Measurements from ENCODE around the gene FAR2. TPM values are rescaled to one million over a fixed set of nuclear protein-coding genes. Genes with fewer than 3 reads are reported as not detected.
"Not testable (repeated sequence)": the region's sequence is repeated elsewhere in the genome, so short reads cannot be mapped to it uniquely, and the experiment has no call there.

The FAR2 gene
- total RNA-seq, 1 donor from 2014 or later = 3.8 TPM

DNA sequence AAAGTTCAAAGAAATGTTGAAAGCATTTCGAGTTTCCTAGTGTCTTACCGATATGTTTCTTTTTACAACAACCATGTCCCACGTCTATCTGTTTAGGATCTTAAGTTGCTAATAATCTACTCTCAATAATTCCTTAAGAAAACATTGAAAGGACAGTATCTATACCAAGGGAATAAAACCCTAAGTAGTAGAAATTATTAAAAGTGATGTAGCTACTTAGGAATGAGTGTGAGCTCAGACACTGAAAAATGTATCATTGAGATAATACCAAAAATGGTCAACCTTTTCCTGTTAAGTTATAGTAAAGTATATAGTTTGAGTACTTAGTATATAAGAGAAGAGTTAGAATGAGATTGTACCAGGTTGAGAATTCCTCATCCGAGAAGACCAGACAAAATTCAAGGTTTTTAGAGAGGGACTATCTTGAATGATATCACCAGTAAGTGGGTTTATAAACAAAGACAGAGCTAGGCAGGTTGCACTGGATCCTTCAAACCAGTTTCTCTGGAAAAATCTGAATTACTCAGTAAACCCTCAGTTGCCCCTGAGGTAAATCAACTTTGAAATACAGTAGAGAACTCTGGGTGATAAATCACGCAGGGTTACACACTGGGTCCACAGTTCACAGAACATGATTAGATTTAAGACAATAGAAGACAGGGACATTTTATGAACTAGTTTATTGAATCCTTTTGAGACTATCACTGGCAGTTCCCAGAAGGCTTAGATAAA is 135.1 kb downstream of the FAR2 start:
- DNase-seq (ENCODE audit: low spot score) = no peak
- H3K9me3 Mint-ChIP-seq = no peaks in the 10 kb centered on the region
- no peaks in the 10 kb centered on the region for H3K36me3 Mint-ChIP-seq (ENCODE audit: low read depth)
- intact Hi-C loops (cut with micrococcal nuclease) = no loop called here
- H3K27me3 Mint-ChIP-seq (ENCODE audit: low read depth) = peaks cover 2% of the 10 kb centered on the region
- H3K4me1 Mint-ChIP-seq (ENCODE audit: low read depth) = no peaks in the 10 kb centered on the region
- H3K27ac Mint-ChIP-seq = no peak overlapping the region
- no peak overlapping the region for H3K4me3 Mint-ChIP-seq (ENCODE audit: low read depth)

DNA sequence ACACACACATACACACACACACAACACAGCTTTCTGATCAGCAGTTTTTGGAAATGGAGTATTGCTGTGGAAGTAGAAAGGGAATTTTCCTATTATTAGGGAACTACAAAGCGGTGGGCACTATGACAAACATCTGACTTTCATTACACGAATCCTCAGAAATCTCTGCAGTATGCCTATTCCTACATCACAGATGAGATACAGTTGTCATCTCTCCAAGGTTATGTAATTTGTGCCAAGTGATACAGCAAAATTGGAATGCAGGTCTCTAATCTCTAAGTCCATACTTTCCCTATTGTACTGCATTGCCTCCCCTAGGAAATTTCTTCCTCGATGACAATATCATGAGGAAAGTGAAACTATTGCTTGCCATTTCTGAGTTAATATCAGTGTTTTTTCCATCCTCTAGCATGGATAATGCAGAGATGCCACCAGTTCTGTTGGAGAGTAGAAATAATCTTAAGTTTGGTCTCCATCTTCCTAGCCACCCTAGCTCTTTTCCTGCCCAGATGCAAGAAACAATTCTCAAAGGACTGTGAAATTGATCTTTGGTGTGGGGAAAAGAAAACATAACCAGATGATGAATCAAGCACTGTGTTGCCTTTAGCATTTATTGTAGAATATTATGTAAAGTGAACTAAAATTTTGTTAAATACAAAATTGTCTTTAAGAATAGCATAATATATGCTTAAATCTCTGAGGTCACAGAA is 137.2 kb downstream of the FAR2 start:
- H3K4me3 Mint-ChIP-seq (ENCODE audit: low read depth) = no peak overlapping the region
- peaks cover 2% of the 10 kb centered on the region for H3K27me3 Mint-ChIP-seq (ENCODE audit: low read depth)
- intact Hi-C loops (cut with micrococcal nuclease) = no loop called here
- H3K27ac Mint-ChIP-seq = no peak overlapping the region
- no peaks in the 10 kb centered on the region for H3K36me3 Mint-ChIP-seq (ENCODE audit: low read depth)
- H3K4me1 Mint-ChIP-seq (ENCODE audit: low read depth) = no peaks in the 10 kb centered on the region
- no peak for DNase-seq (ENCODE audit: low spot score)
- no peaks in the 10 kb centered on the region for H3K9me3 Mint-ChIP-seq

- Mint-ChIP-seq H3K4me1 (ENCODE audit: low read depth) (no peaks in the 10 kb centered on the region), H3K4me3 (ENCODE audit: low read depth) (no peak overlapping the region), H3K36me3 (ENCODE audit: low read depth) (no peaks in the 10 kb centered on the region), H3K9me3 (no peaks in the 10 kb centered on the region), H3K27ac (no peak overlapping the region), H3K27me3 (ENCODE audit: low read depth) (no peaks in the 10 kb centered on the region)
- DNase-seq (ENCODE audit: low spot score) = no peak
- intact Hi-C loops (cut with micrococcal nuclease) = no loop called here
These were observed 138.5 kb downstream of the FAR2 start for GRCh38 chr12:29287622-29288021.

GRCh38 chr12:29288031-29288430 is 139.0 kb downstream of the FAR2 start:
- intact Hi-C loops (cut with micrococcal nuclease) = no loop called here
- Mint-ChIP-seq H3K4me1 (ENCODE audit: low read depth) (no peaks in the 10 kb centered on the region), H3K36me3 (ENCODE audit: low read depth) (no peaks in the 10 kb centered on the region)

DNA sequence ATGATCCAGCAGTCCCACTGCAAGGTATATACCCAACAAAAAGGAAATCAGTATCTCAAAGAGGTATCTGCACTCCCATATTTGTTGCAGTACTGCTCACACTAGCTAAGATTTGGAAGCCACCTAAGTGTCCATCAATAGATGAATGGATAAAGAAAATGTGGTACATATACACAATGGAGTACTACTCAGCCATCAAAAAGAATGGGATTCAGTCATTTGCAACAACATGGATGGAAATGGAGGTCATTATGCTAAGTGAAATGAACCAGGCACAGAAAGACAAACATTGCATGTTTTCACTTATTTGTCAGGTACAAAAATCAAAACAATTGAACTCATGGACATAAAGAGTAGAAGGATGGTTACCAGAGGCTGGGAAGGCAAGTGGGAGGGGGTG is 141.4 kb downstream of the FAR2 start:
- not testable (repeated sequence) for DNase-seq (ENCODE audit: low spot score); H3K4me1 Mint-ChIP-seq (ENCODE audit: low read depth); H3K9me3 Mint-ChIP-seq

More at GRCh38 chr12:29288031-29288430, 139.0 kb downstream of the FAR2 start:
- no peaks in the 10 kb centered on the region for H3K27me3 Mint-ChIP-seq (ENCODE audit: low read depth)
- no peak for DNase-seq (ENCODE audit: low spot score)
- H3K4me3 Mint-ChIP-seq (ENCODE audit: low read depth) = no peak overlapping the region
- H3K27ac Mint-ChIP-seq = no peak overlapping the region
- no peaks in the 10 kb centered on the region for H3K9me3 Mint-ChIP-seq

GRCh38 chr12:29291226-29291625 is 142.1 kb downstream of the FAR2 start:
- no peak for DNase-seq (ENCODE audit: low spot score)
- Mint-ChIP-seq H3K27me3 (ENCODE audit: low read depth) (no peaks in the 10 kb centered on the region), H3K4me1 (ENCODE audit: low read depth) (no peaks in the 10 kb centered on the region), H3K9me3 (no peaks in the 10 kb centered on the region), H3K4me3 (ENCODE audit: low read depth) (no peak overlapping the region), H3K27ac (no peak overlapping the region), H3K36me3 (ENCODE audit: low read depth) (no peaks in the 10 kb centered on the region)
- intact Hi-C loops (cut with micrococcal nuclease) = no loop called here

More for the DNA sequence above, 141.4 kb downstream of the FAR2 start:
- H3K27ac Mint-ChIP-seq; H3K27me3 Mint-ChIP-seq (ENCODE audit: low read depth); H3K36me3 Mint-ChIP-seq (ENCODE audit: low read depth); intact Hi-C loops (cut with micrococcal nuclease); H3K4me3 Mint-ChIP-seq (ENCODE audit: low read depth): not testable (repeated sequence)

- DNase-seq (ENCODE audit: low spot score) = no peak
- no peaks in the 10 kb centered on the region for H3K36me3 Mint-ChIP-seq (ENCODE audit: low read depth)
- no peak overlapping the region for H3K27ac Mint-ChIP-seq
- H3K9me3 Mint-ChIP-seq = no peaks in the 10 kb centered on the region
- intact Hi-C loops (cut with micrococcal nuclease) = no loop called here
- H3K4me1 Mint-ChIP-seq (ENCODE audit: low read depth) = no peaks in the 10 kb centered on the region
- H3K4me3 Mint-ChIP-seq (ENCODE audit: low read depth) = no peak overlapping the region
- H3K27me3 Mint-ChIP-seq (ENCODE audit: low read depth) = no peaks in the 10 kb centered on the region
These were observed 150.6 kb downstream of the FAR2 start for GRCh38 chr12:29299633-29300032.

GRCh38 chr12:29301114-29301513 is 152.0 kb downstream of the FAR2 start:
- no peak for DNase-seq (ENCODE audit: low spot score)
- intact Hi-C loops (cut with micrococcal nuclease) = no loop called here
- Mint-ChIP-seq H3K4me3 (ENCODE audit: low read depth) (no peak overlapping the region), H3K27me3 (ENCODE audit: low read depth) (no peaks in the 10 kb centered on the region), H3K27ac (no peak overlapping the region), H3K4me1 (ENCODE audit: low read depth) (no peaks in the 10 kb centered on the region), H3K9me3 (no peaks in the 10 kb centered on the region), H3K36me3 (ENCODE audit: low read depth) (no peaks in the 10 kb centered on the region)

GRCh38 chr12:29304388-29304787 is 155.3 kb downstream of the FAR2 start:
- no peak overlapping the region for H3K4me3 Mint-ChIP-seq (ENCODE audit: low read depth)
- no peaks in the 10 kb centered on the region for H3K9me3 Mint-ChIP-seq
- H3K27ac Mint-ChIP-seq = no peak overlapping the region
- H3K27me3 Mint-ChIP-seq (ENCODE audit: low read depth) = no peaks in the 10 kb centered on the region
- H3K4me1 Mint-ChIP-seq (ENCODE audit: low read depth) = no peaks in the 10 kb centered on the region
- no peaks in the 10 kb centered on the region for H3K36me3 Mint-ChIP-seq (ENCODE audit: low read depth)
- no peak for DNase-seq (ENCODE audit: low spot score)
- intact Hi-C loops (cut with micrococcal nuclease) = no loop called here

- H3K36me3 Mint-ChIP-seq (ENCODE audit: low read depth) = no peaks in the 10 kb centered on the region
- no peak for DNase-seq (ENCODE audit: low spot score)
- no peaks in the 10 kb centered on the region for H3K27me3 Mint-ChIP-seq (ENCODE audit: low read depth)
- intact Hi-C loops (cut with micrococcal nuclease) = no loop called here
- H3K9me3 Mint-ChIP-seq = no peaks in the 10 kb centered on the region
- no peaks in the 10 kb centered on the region for H3K4me1 Mint-ChIP-seq (ENCODE audit: low read depth)
- H3K27ac Mint-ChIP-seq = no peak overlapping the region
- no peak overlapping the region for H3K4me3 Mint-ChIP-seq (ENCODE audit: low read depth)
These were observed 157.2 kb downstream of the FAR2 start for GRCh38 chr12:29306266-29306665.

DNA sequence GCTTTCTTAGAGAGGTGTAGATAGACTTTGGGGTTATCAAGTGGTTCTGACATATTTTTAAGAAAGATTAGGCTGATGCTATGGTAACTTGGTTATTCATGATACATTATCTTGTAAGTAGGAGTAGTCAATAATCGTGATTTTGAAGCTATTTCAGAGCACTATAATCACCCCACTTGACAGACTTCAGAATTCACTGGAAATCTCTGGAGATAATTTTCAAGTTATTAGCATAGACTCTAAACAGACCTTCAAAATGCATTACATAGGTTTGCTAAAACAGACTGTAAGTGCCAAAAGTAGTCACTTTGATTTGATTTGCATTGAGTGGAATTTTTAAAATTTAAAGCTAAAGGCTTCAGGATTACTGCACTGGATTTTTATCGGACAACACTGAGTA is 157.6 kb downstream of the FAR2 start:
- no peaks in the 10 kb centered on the region for H3K27me3 Mint-ChIP-seq (ENCODE audit: low read depth)
- intact Hi-C loops (cut with micrococcal nuclease) = no loop called here
- DNase-seq (ENCODE audit: low spot score) = no peak
- no peaks in the 10 kb centered on the region for H3K9me3 Mint-ChIP-seq
- H3K36me3 Mint-ChIP-seq (ENCODE audit: low read depth) = no peaks in the 10 kb centered on the region
- H3K4me3 Mint-ChIP-seq (ENCODE audit: low read depth) = no peak overlapping the region
- H3K27ac Mint-ChIP-seq = no peak overlapping the region
- no peaks in the 10 kb centered on the region for H3K4me1 Mint-ChIP-seq (ENCODE audit: low read depth)

- Mint-ChIP-seq H3K27ac (no peak overlapping the region), H3K36me3 (ENCODE audit: low read depth) (no peaks in the 10 kb centered on the region), H3K9me3 (no peaks in the 10 kb centered on the region), H3K4me3 (ENCODE audit: low read depth) (no peak overlapping the region), H3K27me3 (ENCODE audit: low read depth) (no peaks in the 10 kb centered on the region), H3K4me1 (ENCODE audit: low read depth) (no peaks in the 10 kb centered on the region)
- intact Hi-C loops (cut with micrococcal nuclease) = no loop called here
- DNase-seq (ENCODE audit: low spot score) = no peak
These were observed 160.3 kb downstream of the FAR2 start for GRCh38 chr12:29309320-29309902.

- Mint-ChIP-seq H3K27ac (no peak overlapping the region), H3K36me3 (ENCODE audit: low read depth) (no peaks in the 10 kb centered on the region)
- intact Hi-C loops (cut with micrococcal nuclease) = no loop called here
These were observed 161.8 kb downstream of the FAR2 start for GRCh38 chr12:29310899-29311298.

More at GRCh38 chr12:29310899-29311298, 161.8 kb downstream of the FAR2 start:
- DNase-seq (ENCODE audit: low spot score) = no peak
- Mint-ChIP-seq H3K4me3 (ENCODE audit: low read depth) (no peak overlapping the region), H3K9me3 (no peaks in the 10 kb centered on the region), H3K4me1 (ENCODE audit: low read depth) (no peaks in the 10 kb centered on the region), H3K27me3 (ENCODE audit: low read depth) (peaks cover 4% of the 10 kb centered on the region)
